Fibroblast of pulmonary artery (primary cell): ENCODE measurements around the gene IRAG1.

ENCODE experiments used
- DNase-seq: peaks from one replicate; pipeline ENCODE4 v3.0.0-alpha.2; 2010; ENCODE audit warnings: low read depth
- H3K4me3 ChIP-seq: replicated peaks from 2 replicates; pipeline ENCODE4 v1.5.1; 2011; ENCODE audit warnings: low read depth, mild to moderate bottlenecking, control low read depth, low read length, moderate library complexity
- CTCF ChIP-seq: IDR thresholded peaks from 2 replicates; pipeline ENCODE4 v1.5.1; 2011; ENCODE audit warnings: mild to moderate bottlenecking, control low read depth, low read length, inconsistent platforms; ENCODE audit errors: missing control alignments

The IRAG1 gene

GRCh38 chr11:10728154-10728553 is 34.6 kb upstream of the IRAG1 start:
- DNase-seq: no peak

GRCh38 chr11:10727146-10727851 is 33.7 kb upstream of the IRAG1 start:
- DNase-seq: no peak
- no peak for TF ChIP-seq CTCF

More at GRCh38 chr11:10728154-10728553, 34.6 kb upstream of the IRAG1 start:
- H3K4me3 ChIP-seq: no peak overlapping the region
- TF ChIP-seq CTCF: no peak

GRCh38 chr11:10725907-10726253 is 32.3 kb upstream of the IRAG1 start:
- no peak for DNase-seq
- no peak for TF ChIP-seq CTCF
- no peak overlapping the region for H3K4me3 ChIP-seq

More at GRCh38 chr11:10727146-10727851, 33.7 kb upstream of the IRAG1 start:
- H3K4me3 ChIP-seq: no peak overlapping the region

- DNase-seq: peak; percentile 74
- TF ChIP-seq CTCF: no peak
- no peak overlapping the region for H3K4me3 ChIP-seq
Observed at GRCh38 chr11:10725114-10725906, 31.8 kb upstream of the IRAG1 start.

GRCh38 chr11:10722307-10722706 is 28.8 kb upstream of the IRAG1 start:
- no peak overlapping the region for H3K4me3 ChIP-seq
- no peak for TF ChIP-seq CTCF
- DNase-seq: no peak

GRCh38 chr11:10720881-10721376 is 27.4 kb upstream of the IRAG1 start:
- no peak overlapping the region for H3K4me3 ChIP-seq
- no peak for DNase-seq
- TF ChIP-seq CTCF: no peak
